Limb (tissue), 2 donors: ENCODE results near the gene CDH11.
A peak's percentile ranks its signal among the peaks of the same experiment; 100 is the strongest.

Source experiments
- DNase-seq, 2 donors: peaks; one replicate each; pipeline ENCODE4 v3.0.0-alpha.2; 2016; ENCODE audit errors: extremely low spot score in 2 of 2

Gene CDH11

DNA sequence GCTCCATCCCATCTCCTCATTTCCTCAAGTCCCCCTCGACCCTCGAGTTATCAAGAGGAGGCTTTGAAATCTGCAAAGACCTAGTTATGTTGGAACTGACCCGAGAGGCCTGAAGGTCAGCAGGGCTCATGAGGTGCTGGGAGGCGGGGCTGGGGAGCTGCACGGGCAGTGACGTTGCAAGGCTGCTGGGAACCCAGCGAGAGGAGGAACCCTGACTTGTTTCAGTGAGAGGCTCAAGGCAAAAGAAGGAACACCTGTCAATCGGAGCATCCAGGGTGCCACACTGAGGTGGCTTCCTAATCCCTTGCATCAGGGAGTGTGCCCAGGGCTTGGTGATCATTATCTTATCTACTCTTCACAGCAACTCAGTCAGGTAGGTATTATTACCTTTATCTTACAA is 86.9 kb downstream of the CDH11 start:
- no peak for DNase-seq

- DNase-seq: no peak
These were observed 89.5 kb downstream of the CDH11 start for GRCh38 chr16:65032387-65032786.

DNA sequence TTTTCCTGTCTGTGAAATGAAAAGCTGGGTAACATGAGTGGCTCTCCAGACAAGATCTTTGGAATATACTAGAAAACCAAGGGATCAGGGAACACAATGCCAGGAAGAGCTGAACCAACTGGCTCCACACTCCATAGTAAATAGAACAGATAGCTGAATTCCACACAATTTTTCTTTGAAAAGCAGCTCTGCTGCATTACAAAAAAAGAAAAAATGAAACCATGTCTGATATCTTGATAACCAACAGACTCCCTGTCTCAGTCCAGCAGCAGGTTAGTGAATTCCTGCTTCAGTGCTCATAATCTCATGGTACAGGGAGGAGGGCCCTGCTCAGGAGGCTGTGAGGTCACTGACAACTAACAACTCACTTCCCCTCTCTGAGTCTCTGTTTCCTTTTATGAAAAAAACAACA is 97.1 kb downstream of the CDH11 start:
- peak in 1 of 2 donors; percentile 7 for DNase-seq

DNA sequence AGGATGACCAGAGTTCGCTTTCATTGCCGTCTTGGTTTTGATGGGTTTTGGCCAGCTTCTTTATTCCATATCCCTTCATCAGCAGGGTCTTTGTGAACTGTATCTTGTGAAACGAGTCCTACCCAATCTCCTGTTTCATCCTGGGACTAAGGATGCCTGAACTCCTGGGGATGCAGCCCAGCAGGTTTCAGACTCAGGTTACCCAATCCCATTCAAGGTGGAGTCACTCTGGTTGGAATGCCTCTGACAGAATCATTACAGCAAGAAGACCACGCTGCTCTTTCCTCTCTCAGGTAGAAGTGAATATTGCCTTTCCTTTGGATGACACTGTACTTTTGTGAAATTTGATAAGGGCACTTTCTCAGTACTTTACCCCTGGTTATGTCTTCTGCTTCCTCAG is 98.1 kb downstream of the CDH11 start:
- DNase-seq: no peak

DNA sequence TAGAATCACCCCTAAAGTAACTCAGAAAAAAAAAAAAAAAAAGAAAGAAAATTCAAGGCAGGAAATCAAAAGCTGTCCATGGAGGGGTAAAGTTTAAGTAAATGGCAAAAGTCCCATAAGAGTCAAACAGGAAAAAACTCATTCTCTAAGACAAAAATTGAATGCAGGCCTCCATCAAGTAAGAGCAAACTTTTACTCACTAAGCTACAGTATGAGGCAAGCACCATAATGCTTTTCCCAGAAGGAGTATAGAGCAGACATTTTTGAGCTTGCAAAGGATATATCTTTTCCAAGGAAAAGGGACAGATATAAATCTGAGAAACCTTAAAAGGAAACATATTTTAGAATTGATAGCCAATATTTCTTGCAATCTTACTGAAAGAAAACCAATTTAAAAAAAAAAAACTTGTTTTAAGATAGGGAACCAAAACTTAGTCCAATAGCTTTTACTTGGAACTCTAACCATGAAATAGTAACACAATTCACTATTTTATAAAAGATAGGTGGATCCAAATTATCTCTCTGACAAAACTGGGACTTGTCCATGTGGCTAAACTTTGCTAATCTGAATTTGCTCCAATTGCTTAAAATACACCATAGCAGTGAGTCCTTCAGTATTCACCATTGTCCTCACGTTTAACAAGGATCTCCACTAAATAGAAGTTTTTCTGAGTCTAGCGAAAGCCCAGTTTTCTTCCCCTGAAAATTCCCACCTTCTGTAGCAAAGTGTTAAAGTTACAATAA is 99.8 kb downstream of the CDH11 start:
- peak in 1 of 2 donors; percentile 13 for DNase-seq

DNA sequence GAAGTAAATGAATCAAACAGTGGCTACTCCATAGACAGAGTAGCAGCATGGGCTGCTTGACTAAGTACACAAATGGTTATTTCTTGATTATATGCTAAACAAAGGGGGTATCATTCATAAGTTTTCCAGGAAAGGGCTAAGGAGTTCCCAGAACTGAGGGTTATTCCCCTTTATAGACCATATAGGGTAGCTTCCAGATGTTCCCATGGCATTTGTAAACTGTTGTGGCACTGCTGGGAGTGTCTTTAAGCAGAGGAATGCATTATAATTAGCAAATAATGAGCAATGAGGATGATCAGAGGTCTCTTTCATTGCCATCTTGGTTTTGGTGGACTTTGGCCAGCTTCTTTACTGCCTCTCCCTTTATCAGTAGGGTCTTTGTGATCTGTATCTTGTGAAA is 105.1 kb downstream of the CDH11 start:
- DNase-seq: no peak

DNA sequence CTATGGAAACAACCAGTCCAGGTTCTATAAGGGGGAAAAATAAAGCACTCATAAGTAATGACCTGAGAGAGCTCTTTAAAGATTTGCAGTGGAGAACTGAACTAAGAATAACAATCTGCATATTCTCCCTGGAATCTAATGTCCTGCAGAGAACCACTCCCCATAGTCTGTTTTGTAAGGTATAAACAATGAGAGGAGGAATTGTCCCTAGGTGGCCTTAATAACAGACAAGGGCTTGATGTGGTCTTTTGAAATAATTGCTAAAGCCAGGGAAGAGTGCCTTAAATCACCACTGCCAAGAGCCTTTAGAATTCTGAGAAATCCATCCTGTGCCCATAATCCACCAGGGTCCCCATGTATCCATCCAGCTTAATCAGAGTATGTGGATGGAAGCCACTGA is 106.3 kb downstream of the CDH11 start:
- no peak for DNase-seq

GRCh38 chr16:65012357-65012756 is 109.5 kb downstream of the CDH11 start:
- no peak for DNase-seq

- no peak for DNase-seq
These were observed 111.7 kb downstream of the CDH11 start for GRCh38 chr16:65010125-65010524.

DNA sequence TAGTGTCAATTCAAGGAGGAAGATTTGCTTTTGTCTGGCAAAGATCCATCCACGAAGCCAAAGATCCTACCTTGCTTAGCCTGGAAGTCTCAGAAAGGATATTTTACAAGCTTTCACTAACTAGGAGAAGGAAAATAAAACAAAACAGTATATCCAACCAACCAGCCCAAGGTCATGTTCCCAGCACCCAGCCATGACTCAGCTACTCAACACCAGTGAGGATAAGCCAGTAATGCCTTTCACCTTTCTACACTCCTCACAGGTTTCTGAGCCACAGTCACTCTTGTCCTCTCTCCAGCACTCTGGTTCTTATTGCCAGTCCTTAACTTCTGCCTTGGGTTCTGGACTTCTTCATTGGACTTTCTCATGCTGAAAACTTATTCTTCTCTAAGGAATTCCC is 116.2 kb downstream of the CDH11 start:
- DNase-seq: no peak

- DNase-seq: no peak
These were observed 117.3 kb downstream of the CDH11 start for GRCh38 chr16:65004570-65004969.

DNA sequence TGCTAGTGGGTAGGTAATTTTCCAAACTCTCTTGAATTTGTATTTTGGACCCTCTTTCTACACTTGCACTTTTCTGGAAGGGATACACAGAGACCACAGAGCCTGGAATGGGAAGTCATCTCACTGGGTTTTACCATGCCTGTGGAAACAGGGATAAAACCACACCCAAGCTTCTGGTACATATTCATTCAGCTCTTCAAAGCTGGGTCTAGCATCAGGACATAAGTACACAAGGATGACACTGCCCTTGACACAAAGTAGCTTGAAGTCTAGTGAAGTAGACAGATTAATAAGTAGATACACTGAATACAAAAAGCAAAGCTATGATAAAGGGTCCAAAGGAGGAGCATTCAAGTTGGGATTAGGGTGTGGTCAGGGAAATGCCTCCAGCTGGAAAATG is 118.2 kb downstream of the CDH11 start:
- DNase-seq: no peak

GRCh38 chr16:65002265-65002664 is 119.6 kb downstream of the CDH11 start:
- peak in 1 of 2 donors; percentile 39 for DNase-seq

DNA sequence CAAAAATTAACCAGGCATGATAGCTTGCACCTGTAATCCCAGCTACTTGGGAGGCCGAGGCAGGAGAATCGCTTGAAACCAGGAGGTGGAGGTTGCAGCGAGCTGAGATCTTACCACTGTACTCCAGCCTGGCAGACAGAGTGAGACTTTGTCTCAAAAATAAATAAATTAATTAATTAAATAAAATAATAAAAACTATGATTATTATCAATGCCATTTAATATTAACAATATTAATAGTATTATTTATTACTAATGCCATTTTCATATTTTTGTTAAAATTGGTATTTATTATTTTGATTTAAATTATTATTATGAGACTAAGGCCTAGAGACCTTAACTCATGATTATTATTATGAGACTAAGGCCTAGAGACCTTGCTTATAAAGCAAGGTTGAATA is 121.2 kb downstream of the CDH11 start:
- DNase-seq: no peak

GRCh38 chr16:64997751-64998150 is 124.1 kb downstream of the CDH11 start:
- DNase-seq: no peak

DNA sequence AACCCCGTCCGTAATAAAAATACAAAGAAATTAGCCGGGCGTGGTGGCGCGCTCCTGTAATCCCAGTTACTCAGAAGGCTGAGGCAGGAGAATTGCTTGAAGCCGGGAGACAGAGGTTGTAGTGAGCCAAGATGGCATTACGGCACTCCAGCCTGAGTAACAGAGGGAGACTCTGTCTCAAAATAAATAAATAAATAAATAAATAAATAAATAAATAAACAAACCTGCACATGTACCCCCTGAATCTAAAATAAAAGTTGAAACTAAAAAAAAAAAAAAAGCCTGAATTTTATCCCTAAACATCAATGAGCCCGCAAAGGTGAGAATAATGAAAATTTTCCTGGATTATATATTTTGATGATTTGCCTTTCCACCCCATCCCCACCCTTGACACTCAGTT is 124.7 kb downstream of the CDH11 start:
- DNase-seq: no peak

DNA sequence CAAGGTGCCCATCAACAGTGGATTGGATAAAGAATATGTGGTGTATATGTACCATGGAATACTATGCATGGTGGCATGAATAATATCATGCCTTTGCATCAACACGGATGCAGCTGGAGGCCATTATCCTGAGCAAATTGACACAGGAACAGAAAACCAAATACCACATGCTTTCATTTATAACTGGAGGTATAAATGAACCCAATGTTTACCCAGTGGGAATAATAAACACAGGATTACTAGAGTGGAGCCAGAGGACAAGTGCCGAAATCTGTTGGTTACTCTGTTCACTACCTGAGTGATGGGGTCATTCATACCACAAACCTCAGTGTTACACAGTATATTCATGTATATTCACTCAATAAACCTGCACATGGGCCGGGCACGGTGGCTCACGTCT is 125.2 kb downstream of the CDH11 start:
- no peak for DNase-seq

- no peak for DNase-seq
These were observed 128.4 kb downstream of the CDH11 start for GRCh38 chr16:64993464-64993863.

DNA sequence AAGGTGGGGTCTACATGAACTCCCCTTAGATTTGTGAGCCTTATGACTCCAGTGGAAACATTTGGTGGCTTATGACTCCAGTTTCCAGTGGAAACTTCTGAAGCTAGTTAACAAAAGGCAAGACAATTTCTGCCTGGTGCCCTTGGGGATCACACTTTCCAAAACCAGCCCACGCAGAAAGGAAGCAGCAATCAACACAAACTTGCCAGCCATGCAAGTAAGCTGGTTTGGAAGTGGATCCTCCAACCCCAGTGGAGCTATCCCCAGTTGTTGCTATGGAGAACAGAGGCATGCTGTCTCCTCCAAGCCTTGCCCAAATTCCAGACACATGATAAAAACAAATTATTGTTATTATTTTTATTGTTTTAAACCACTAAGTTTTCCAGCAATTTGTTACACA is 130.9 kb downstream of the CDH11 start:
- DNase-seq: no peak

- no peak for DNase-seq
These were observed 131.8 kb downstream of the CDH11 start for GRCh38 chr16:64990101-64990500.

DNA sequence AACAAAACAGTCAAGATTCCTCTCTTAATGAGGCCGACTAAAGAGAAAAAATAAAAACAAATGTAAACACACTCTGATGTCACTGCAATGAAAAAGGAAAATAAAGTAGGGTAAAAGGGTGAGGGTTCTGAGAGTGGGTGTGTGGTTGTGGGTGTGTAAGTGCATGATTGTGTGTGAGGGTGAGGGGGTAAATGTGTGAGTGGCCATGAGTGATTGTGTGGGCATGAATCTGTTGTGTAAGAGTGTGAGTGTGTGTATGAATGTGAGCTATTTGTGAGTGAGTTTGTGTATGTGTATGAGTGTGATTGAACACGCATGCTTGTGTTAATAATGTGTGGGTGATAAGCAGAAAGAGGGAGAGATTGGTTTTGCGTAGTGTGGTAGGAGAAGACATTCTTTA is 132.8 kb downstream of the CDH11 start:
- DNase-seq: no peak

- DNase-seq: peak; percentile 29 to 69
These were observed 137.9 kb downstream of the CDH11 start for GRCh38 chr16:64983963-64984362.

- no peak for DNase-seq
These were observed 138.6 kb downstream of the CDH11 start for GRCh38 chr16:64983231-64983630.

DNA sequence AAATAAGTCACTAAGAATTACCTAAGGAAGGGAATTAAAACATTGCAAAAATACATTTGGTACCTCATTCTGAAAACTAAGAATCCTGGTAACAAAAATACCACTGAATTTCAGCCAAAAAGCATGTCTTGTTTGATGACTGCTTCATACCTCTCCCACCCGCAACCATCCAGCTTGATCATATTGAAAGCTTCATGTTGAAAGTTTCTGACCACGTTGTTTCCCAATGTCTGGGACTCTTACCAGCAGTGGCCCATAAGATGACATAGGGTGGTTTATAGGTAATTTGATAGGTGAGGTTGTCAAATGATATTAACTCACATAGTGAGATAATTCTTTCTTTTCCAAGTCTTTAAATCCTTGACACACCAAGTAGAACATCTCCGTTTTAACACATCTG is 139.3 kb downstream of the CDH11 start:
- no peak for DNase-seq
